Measurements from ENCODE around the gene MEIS1. TPM values are rescaled to one million over a fixed set of nuclear protein-coding genes. Genes with fewer than 3 reads are reported as not detected.
A peak's percentile ranks its signal among the peaks of the same experiment; 100 is the strongest.

MEIS1 gene
- total RNA-seq, 2 donors from 2014 or later: 82.1 to 84.6 TPM

DNA sequence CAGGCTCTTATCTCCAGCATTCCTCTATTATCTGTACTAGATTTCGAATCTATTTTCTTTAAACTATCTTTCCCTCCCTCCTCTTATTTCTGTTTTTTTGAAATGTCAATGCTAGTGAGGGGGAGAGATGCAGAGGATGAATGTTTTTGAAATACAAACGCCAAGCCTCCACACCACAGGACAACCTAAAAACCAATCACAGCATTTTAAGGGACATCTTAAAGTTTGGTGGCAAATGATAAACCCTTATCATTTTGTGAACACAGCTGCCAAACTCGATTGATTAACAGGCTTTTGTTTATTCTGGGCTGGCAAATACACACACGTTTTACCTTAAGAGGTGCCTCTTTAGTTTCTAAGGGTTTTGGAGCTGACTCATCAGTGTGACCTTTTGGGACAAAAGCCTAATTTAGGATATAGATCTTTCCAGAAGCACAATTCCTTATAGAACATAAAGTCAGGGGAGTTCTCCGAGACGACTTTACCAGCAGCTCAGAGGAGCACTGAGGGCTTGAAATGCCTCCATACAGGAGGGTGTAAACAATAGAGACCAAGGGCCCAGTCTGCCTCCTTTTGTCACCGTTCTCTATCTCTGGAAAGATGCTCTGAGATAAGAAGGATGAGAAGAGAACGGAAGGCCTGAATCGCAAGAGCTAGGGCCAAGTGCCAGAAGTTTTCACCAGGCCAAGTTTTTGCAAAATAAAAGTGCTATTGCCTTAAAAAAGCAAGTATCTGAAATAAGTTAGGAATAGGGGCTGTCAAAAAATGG is 4.2 kb upstream of the MEIS1 start:
- ATAC-seq: no peak
- 18 to 19% methylated on average over 9 of the region's 9 CpGs for WGBS, 2 donors
- no peaks in the 10 kb centered on the region for H3K27me3 ChIP-seq

DNA sequence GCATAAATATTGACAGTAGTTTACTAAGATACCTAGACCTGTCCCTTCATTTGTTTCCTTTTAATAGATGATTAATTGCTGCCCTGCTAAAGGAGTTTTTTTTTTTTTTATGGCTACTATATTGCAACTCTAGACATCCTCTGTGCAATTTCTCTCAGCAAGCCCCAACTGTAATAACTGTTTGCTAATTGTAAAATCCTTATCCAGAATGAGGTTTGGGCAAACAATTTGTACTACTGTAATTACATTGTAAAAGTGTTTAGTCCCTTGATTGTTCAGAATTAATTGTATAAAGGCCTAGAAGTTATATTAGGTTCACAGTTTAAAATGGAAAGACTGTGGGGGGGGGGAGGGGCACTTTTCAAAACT is 3.7 kb upstream of the MEIS1 start:
- DNase-seq (no peak), ATAC-seq (no peak)
- Histone ChIP-seq H3K9me3 (no peaks in the 10 kb centered on the region), H3K27me3 (no peaks in the 10 kb centered on the region), H3K4me1 (peaks cover 20% of the 10 kb centered on the region), H3K4me3 (no peak overlapping the region), H3K36me3 (replicated peaks in 1 of 2; ENCODE audit: insufficient read depth in 1 of 2, low read depth in 2 of 2) (no peaks in the 10 kb centered on the region), H3K27ac (no peak overlapping the region)
- intact Hi-C loops (cut with DNase I): loop anchor here (5.0 kb wide), 1 partner anchor 146 kb away; no protein-coding TSS in a partner anchor
- no peak for TF ChIP-seq POLR2A (IDR thresholded peaks at IDR 0.05)
- TF ChIP-seq, protein P1, sequence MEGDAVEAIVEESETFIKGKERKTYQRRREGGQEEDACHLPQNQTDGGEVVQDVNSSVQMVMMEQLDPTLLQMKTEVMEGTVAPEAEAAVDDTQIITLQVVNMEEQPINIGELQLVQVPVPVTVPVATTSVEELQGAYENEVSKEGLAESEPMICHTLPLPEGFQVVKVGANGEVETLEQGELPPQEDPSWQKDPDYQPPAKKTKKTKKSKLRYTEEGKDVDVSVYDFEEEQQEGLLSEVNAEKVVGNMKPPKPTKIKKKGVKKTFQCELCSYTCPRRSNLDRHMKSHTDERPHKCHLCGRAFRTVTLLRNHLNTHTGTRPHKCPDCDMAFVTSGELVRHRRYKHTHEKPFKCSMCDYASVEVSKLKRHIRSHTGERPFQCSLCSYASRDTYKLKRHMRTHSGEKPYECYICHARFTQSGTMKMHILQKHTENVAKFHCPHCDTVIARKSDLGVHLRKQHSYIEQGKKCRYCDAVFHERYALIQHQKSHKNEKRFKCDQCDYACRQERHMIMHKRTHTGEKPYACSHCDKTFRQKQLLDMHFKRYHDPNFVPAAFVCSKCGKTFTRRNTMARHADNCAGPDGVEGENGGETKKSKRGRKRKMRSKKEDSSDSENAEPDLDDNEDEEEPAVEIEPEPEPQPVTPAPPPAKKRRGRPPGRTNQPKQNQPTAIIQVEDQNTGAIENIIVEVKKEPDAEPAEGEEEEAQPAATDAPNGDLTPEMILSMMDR (IDR thresholded peaks at IDR 0.05): no peak

More for the DNA sequence above, 4.2 kb upstream of the MEIS1 start:
- Histone ChIP-seq H3K27ac (no peak overlapping the region), H3K9me3 (no peaks in the 10 kb centered on the region), H3K36me3 (replicated peaks in 1 of 2; ENCODE audit: insufficient read depth in 1 of 2, low read depth in 2 of 2) (no peaks in the 10 kb centered on the region), H3K4me3 (no peak overlapping the region), H3K4me1 (peaks cover 25% of the 10 kb centered on the region)
- DNase-seq: no peak
- intact Hi-C loops (cut with DNase I): loop anchor here (5.0 kb wide), 1 partner anchor 147 kb away; no protein-coding TSS in a partner anchor
- TF ChIP-seq, protein P1 (IDR thresholded peaks at IDR 0.05): no peak
- no peak for TF ChIP-seq POLR2A (IDR thresholded peaks at IDR 0.05)

DNA sequence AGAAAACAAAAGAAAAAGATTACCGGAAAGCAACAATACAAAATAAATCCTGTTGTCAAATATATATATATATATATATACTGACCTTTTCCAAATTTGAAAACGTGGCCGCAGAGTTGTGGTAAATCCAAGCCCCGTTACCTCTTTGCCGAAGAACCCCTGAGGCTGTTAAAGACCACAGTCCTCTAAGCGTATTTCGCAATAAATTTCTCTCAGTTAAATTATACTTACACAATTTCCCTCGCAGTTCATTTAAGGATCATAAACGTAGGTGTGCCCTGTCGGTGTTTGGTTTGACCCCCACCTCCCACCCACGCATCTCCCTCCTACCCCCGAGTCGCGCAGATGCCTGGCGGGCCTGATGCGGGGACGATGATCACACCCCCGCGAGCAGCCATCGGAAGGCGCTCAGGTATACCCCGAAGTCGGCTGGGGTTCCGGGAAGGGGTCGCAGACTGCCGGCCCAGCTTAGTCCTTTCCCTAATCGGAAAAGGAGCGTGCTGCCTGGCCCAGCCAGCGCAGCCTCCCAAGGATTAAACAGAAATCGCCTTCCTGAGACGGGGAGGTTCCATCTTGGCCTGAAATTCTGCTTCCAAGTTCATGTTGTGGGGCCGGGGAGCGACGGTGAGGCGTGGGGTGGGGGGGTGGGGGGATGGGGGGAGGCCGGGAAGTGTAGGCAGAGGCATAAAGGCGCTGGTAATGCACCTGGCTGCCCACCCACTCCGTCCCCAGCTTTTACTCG is 2.9 kb upstream of the MEIS1 start:
- peaks cover 14% of the 10 kb centered on the region for H3K4me1 ChIP-seq
- WGBS, 2 donors: 58 to 72% methylated on average over 26 to 39 of the region's 39 CpGs
- H3K27ac ChIP-seq: peak overlapping the region in 2 of 4 donors; percentile 95 to 98
- TF ChIP-seq, protein P1 (IDR thresholded peaks at IDR 0.05): no peak
- no peak for TF ChIP-seq POLR2A (IDR thresholded peaks at IDR 0.05)
- H3K27me3 ChIP-seq: no peaks in the 10 kb centered on the region
- H3K36me3 ChIP-seq (replicated peaks in 1 of 2; ENCODE audit: insufficient read depth in 1 of 2, low read depth in 2 of 2): no peaks in the 10 kb centered on the region
- H3K4me3 ChIP-seq: no peak overlapping the region
- ATAC-seq: no peak
- intact Hi-C loops (cut with DNase I): loop anchor here (5.0 kb wide), 1 partner anchor 145 kb away; no protein-coding TSS in a partner anchor
- no peaks in the 10 kb centered on the region for H3K9me3 ChIP-seq
- DNase-seq: no peak

DNA sequence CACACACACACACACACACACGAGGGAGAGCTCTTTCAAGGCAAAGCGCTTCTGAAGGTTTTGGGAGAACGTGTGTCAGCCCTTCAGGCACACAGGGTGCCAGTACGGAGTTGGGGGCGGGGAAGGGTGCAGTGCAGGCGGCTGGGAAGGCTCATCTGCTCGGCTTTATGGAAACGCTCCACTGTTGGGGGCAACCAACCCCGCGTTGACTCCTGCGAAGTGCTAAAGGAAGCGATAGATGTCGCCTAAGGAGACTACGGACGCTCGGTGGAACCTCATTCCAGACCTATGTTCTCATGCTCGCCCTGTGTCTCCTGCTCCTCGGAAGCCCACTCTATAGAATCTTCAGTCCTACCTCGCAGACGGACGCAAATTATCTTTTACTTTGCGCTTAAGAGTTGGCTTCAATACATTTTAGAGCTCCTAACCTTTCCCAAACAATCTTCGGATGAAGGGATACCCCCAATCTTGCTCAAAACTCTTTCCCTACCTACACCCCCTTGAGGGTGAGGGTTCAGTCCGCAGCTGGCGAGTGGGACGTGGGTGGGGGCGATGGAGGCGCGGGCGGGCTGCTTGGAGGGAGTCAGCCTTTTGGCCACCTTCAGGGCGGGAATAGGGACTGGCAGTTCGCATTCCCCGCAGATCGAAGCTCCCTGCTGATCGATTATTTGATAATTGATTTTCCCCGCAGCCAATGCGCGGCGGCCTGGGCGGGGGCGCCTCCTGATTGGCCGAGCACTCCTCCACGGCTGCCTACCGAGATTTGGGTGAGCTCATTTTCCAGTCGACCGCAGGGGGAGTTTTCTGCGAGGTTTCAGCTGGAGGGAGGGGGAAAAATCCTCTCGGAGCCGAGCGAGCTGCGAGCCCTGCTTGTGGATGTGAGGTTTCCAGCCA is 1.9 kb upstream of the MEIS1 start:
- Histone ChIP-seq H3K9me3 (no peaks in the 10 kb centered on the region), H3K4me1 (peaks cover 14% of the 10 kb centered on the region), H3K27me3 (no peaks in the 10 kb centered on the region), H3K36me3 (replicated peaks in 1 of 2; ENCODE audit: insufficient read depth in 1 of 2, low read depth in 2 of 2) (no peaks in the 10 kb centered on the region), H3K27ac (peak overlapping the region; percentile 89 to 98 (median 93)), H3K4me3 (peak overlapping the region; percentile 65 to 89)
- DNase-seq: peak; percentile 94 to 96 (median 95)
- 0 to 1% methylated on average over 39 to 51 of the region's 51 CpGs for WGBS, 2 donors
- intact Hi-C loops (cut with DNase I): loop anchor here (5.0 kb wide), 1 partner anchor 144 kb away; no protein-coding TSS in a partner anchor
- TF ChIP-seq, protein P1 (IDR thresholded peaks at IDR 0.05): peak in 3 of 7 experiments; percentile 16 to 29 (median 21)
- peak in 1 of 3 donors; percentile 24 for TF ChIP-seq POLR2A (IDR thresholded peaks at IDR 0.05)
- peak; percentile 79 for ATAC-seq
